LNCaP clone FGC (cell line): ENCODE results near the gene DDR1.
"Not testable (repeated sequence)": the region's sequence is repeated elsewhere in the genome, so short reads cannot be mapped to it uniquely, and the experiment has no call there.

ENCODE experiments used
- DNase-seq: peaks from one replicate; pipeline ENCODE4 v3.0.0-alpha.2; 2011; ENCODE audit warnings: low read depth
- H3K4me3 ChIP-seq: 2 replicates; pipeline ENCODE4 v1.5.1; 2011; ENCODE audit warnings: mild to moderate bottlenecking, low read depth, low read length, control low read depth
- TF ChIP-seq, protein P1 (sequence below): IDR thresholded peaks from 2 replicates; pipeline ENCODE4 v1.5.1; 2012; ENCODE audit warnings: mild to moderate bottlenecking; ENCODE audit not compliant: control insufficient read depth, insufficient read depth; ENCODE audit errors: extremely low read depth

DDR1 gene

DNA sequence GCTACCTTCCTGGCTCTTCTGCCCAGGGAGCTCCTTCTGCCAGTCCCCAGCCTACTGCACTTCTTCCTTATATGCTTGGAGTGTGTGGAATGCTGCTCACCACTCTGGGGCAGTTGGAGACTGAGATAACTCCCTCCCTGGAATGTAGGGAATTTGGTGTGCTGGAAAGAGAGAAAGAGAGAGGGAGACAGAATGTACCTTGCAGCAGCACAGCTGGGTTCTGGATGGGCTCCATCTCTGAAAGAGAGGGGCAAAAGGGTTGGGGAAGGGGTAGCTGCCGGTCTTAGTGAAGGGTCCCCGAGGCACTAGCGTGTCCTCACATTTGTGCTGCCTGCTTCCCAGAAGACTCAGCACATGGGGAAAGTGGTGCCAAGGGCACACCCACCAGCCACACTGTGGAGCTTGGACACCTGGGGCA is 40.2 kb upstream of the DDR1 start:
- H3K4me3 ChIP-seq: no peak overlapping the region
- no peak for DNase-seq
- TF ChIP-seq, protein P1, sequence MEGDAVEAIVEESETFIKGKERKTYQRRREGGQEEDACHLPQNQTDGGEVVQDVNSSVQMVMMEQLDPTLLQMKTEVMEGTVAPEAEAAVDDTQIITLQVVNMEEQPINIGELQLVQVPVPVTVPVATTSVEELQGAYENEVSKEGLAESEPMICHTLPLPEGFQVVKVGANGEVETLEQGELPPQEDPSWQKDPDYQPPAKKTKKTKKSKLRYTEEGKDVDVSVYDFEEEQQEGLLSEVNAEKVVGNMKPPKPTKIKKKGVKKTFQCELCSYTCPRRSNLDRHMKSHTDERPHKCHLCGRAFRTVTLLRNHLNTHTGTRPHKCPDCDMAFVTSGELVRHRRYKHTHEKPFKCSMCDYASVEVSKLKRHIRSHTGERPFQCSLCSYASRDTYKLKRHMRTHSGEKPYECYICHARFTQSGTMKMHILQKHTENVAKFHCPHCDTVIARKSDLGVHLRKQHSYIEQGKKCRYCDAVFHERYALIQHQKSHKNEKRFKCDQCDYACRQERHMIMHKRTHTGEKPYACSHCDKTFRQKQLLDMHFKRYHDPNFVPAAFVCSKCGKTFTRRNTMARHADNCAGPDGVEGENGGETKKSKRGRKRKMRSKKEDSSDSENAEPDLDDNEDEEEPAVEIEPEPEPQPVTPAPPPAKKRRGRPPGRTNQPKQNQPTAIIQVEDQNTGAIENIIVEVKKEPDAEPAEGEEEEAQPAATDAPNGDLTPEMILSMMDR: no peak

DNA sequence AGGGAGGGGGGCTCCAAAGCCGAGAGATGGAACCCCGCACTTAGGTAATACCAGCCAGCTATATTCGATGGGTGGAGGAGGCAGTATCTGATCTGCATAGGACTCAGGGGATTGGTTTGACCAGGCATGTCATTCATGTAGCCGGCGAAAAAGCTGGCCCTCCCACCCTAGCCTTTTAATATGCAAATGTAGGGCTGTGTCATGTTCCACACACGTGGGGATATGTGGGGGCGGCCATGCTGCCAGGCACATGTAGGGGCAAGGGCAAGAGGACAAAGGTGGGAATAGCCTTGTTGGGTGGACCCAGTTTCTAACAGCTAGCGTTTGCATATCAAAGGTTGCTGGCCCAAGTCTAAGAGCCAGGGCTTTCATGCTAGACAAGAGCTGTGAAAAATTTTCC is 39.1 kb upstream of the DDR1 start:
- H3K4me3 ChIP-seq: no peak overlapping the region
- TF ChIP-seq, protein P1: no peak
- no peak for DNase-seq

DNA sequence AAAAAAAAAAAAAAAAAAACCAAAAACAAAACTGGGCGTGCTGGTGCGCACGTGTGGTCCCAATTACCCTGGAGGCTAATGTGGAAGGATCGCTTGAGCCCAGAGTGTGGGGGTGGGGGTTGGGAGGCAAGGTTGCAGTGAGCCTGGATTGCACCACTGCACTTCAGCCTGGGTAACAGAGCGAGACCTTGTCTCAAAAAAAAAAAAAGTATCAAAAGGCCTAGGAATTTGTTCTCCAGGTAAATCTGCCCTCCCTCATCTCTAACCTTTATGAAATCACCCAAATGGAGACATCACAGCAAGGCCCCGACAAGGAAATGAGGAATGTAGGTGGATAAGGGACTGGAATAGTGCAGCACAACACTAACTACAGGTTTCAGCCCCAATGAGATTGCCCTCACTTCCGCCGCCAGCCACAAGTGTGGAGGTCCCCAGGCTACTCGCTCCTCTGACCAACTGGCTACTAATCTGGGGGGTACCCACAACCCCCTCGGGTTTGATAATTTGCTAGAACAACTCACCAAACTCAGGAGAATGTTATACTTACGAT is 36.8 kb upstream of the DDR1 start:
- DNase-seq: no peak

DNA sequence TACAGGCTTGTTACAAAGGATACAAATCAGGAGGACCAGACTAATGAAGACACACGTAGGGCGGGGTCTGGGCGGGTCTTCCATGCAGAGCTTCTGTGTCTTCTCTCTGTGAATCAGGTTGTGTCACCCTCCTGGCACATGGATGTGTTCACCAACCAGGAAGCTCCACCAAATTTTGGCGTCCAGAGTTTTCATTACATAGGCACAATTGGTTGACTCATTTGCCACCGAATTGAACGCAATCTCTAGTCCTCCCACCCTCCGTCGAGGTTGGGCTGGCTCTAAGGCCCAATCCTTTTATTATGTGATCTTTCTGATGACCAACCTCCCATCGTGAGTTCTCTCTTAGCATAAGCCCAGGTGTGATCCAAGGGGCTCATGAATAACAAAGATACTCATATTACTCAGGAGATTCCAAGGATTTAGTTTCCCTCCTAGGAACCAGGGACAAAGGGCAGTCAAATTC is 36.3 kb upstream of the DDR1 start:
- no peak overlapping the region for H3K4me3 ChIP-seq
- TF ChIP-seq, protein P1: no peak
- DNase-seq: no peak

More for the DNA sequence above, 36.8 kb upstream of the DDR1 start:
- TF ChIP-seq, protein P1: no peak
- H3K4me3 ChIP-seq: no peak overlapping the region

DNA sequence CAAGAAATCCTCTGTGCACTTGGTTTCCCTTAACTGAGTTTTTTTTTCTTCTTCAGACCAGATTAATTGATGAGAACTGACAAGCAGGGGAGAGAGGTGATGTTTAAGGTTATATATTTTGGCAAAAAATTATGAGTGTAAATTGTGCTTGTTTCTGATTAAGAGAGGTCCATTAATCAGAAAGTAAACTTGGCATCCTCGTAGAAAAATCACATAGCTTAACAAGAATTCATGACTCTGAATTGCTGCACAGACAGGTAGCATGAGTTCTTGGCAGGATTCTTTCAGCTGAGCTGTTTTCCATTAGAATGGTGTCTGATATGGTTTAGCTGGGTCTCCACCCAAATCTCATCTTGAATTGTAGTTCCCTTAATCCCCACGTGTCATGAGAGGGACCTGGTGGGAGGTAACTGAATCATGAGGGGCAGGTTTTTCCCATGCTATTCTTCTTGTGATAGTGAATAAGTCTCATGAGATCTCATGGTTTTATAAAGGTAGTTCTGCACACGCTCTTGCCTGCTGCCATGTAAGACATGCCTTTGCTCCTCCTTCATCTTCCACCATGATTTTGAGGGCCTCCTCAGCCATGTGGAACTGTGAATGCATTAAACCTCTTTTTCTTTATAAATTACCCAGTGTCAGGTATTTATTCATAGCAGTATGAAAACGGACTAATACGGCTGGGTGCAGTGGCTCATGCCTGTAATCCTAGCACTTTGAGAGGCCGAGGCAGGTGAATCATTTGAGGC is 34.2 kb upstream of the DDR1 start:
- DNase-seq: no peak
- no peak overlapping the region for H3K4me3 ChIP-seq
- TF ChIP-seq, protein P1: no peak

DNA sequence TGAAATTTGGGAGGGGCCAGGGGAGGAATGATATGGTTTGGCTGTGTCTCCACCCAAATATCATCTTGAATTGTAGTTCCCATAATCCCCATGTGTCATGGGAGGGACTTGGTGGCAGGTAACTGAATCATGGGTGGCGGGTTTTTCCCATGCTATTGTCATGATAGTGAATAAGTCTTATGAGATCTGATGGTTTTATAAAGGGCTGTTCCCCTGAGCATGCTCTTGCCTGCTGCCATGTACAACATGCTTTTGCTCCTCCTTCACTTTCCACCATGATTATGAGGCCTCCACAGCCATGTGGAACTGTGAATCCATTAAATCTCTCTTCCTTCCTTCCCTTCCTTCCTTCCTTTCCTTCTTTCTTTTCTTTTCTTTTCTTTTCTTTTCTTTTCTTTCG is 31.9 kb upstream of the DDR1 start:
- not testable (repeated sequence) for DNase-seq, H3K4me3 ChIP-seq

DNA sequence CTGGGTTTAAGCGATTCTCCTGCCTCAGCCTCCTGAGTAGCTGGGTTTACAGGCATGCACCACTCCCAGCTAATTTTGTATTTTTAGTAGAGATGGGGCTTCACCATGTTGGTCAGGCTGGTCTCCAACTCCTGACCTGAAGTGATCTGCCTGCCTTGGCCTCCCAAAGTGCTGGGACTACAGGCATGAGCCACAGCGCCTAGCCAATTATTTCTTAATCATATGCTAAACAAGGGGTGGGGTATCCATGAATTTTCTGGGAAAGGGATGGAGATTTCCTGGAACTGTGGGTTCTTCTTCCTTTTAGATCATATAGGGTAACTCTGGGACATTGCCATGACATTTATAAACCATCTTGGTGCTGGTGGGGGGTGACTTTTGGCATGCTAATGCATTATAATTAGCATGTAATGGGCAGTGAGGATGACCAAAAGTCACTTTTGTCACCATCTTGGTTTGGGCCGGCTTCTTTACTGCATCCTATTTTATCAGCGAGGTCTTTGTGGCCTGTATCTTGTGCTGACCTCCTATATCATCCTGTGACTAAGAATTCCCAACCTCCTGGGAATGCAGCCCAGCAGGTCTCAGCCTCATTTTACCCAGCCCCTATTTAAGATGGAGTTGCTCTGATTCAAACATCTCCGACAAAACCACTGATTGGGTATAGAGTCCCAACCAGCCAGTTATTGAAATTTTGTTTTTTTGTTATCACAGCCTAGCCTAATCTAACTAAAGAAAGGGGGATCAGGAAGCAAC is 29.9 kb upstream of the DDR1 start:
- DNase-seq: no peak
- no peak overlapping the region for H3K4me3 ChIP-seq
- TF ChIP-seq, protein P1: no peak
